GM13976 (cell line): ENCODE results near the gene CCBE1.

Experiments
- DNase-seq: peaks from one replicate; pipeline ENCODE4 v3.0.0; 2012; ENCODE audit warnings: low spot score
- in situ Hi-C: fragments of 300-500 bp; cut with MboI; formaldehyde crosslinking; loops from one replicate; pipeline ENCODE4 v1.12.0; 2022; ENCODE audit warnings: low sequenced_read_pairs, mixed read lengths, inconsistent platforms; ENCODE audit not compliant: unreplicated experiment
- TF ChIP-seq, protein P1 (sequence below): IDR thresholded peaks from 2 replicates; pipeline ENCODE4 v1.5.1; 2012; ENCODE audit warnings: borderline replicate concordance, mild to moderate bottlenecking; ENCODE audit not compliant: insufficient read depth; ENCODE audit errors: extremely low read depth, missing control alignments, control extremely low read depth

The CCBE1 gene

DNA sequence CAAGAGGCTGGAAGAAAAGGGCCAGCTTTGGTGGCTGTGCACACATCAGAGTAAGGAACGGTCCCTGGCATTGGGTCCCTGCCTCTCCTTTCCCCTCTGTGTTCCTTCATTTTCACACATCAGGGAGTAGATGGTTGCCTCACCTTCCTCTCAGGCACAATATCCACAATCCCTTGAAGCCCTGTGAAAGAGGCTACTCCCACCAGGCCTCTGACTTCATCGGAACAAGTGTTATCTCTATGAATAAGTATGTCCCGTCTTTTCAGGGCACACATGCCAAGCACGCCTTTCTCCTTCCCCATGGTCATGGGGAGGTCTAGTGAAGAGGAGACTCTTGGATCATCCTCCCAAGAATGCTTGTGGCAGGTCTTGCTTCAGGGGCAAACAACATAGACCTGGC is 277.0 kb downstream of the CCBE1 start:
- in situ Hi-C loops, result no loop called here
- TF ChIP-seq, protein P1, sequence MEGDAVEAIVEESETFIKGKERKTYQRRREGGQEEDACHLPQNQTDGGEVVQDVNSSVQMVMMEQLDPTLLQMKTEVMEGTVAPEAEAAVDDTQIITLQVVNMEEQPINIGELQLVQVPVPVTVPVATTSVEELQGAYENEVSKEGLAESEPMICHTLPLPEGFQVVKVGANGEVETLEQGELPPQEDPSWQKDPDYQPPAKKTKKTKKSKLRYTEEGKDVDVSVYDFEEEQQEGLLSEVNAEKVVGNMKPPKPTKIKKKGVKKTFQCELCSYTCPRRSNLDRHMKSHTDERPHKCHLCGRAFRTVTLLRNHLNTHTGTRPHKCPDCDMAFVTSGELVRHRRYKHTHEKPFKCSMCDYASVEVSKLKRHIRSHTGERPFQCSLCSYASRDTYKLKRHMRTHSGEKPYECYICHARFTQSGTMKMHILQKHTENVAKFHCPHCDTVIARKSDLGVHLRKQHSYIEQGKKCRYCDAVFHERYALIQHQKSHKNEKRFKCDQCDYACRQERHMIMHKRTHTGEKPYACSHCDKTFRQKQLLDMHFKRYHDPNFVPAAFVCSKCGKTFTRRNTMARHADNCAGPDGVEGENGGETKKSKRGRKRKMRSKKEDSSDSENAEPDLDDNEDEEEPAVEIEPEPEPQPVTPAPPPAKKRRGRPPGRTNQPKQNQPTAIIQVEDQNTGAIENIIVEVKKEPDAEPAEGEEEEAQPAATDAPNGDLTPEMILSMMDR, result no peak
- DNase-seq, result no peak

DNA sequence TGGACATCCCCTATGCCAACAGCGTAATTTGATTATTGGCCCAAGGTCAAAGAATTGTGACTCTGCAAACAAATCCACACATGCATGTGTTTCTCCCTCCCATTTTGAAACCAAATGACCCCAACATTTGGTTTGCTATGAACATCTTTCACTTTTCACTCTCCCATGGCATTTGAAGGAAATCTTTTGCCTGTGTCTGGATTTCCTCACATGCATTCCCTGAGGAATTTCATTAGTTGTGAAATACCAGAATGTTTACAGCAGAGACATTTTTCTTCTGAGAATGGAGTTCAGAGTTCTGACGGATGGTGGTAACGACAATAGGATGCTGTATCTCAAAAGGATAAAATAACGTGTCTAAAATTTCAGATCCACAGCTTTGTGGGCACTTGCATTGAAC is 277.8 kb downstream of the CCBE1 start:
- no peak for DNase-seq
- TF ChIP-seq, protein P1, result no peak
- in situ Hi-C loops, result no loop called here

DNA sequence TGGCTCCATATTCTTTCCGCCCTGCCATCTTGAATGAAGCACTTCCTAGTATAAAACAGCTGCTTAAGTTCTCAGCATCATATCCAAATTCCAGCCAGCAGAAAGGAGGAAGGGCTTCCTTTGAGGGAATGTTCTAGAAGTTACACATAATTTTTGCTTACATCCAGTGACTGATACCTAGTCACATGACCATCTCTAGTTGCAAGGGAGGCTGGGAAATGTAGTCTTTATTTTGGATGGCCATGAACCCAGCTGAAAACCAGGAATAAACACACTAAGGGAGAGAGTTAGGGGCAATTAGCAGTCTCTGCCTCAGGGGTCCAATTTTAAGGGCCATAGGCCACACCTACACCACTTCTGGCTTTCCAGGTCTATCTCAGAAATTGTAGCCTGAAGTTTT is 280.4 kb downstream of the CCBE1 start:
- TF ChIP-seq, protein P1, result no peak
- in situ Hi-C loops, result no loop called here
- DNase-seq, result no peak

GRCh38 chr18:59414111-59414653 is 283.0 kb downstream of the CCBE1 start:
- in situ Hi-C loops, result no loop called here
- TF ChIP-seq, protein P1, result no peak
- DNase-seq, result no peak

DNA sequence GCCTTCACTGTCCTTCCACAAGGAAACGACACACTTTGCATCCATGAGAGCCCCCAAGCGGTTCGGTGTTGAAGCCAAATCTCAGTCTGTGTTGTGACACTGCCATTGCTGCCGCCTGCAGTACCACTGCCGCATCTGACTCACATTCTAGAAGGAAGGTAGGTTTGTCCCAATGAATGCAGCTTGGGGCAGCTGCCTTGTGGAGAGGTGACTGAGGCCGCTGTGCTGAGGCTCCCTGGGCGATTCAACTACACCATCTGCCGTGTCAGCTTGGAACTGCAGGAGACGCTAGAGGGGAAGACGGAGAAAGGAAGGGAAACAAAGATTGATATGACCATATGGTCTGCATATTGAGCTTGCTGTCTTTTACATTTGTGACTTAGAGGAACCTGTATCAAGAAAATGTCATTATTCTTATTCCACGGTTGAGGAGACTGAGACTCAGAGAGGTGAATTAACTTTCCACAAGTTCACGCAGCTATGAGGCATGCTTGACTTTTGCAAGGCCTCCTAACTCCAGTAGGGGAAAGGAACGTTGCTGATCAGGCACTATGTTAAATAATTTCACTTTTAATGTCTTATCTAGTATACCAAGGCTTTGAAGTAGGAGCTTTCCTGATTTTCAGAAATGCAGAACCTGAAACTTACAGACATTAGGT is 294.7 kb downstream of the CCBE1 start:
- DNase-seq, result peak; percentile 81
- in situ Hi-C loops, result no loop called here
- TF ChIP-seq, protein P1, result peak; percentile 93

GRCh38 chr18:59400407-59400806 is 296.8 kb downstream of the CCBE1 start:
- DNase-seq, result no peak
- in situ Hi-C loops, result no loop called here
- TF ChIP-seq, protein P1, result no peak
